Heart left ventricle (tissue), 16 donors: ENCODE measurements around the gene BORCS8. TPM values are rescaled to one million over a fixed set of nuclear protein-coding genes. Genes with fewer than 3 reads are reported as not detected.

Experiments
- ATAC-seq, 4 donors: fragments of 200-7000 bp; cut with Tn5 transposase; one replicate each; pipeline ENCODE4 v1.9.1; 2020 to 2022; ENCODE audit warnings: moderate library complexity in 4 of 4, mild to moderate bottlenecking in 3 of 4, moderate number of reproducible peaks in 1 of 4
- DNase-seq, 5 donors: peaks; one replicate each; pipeline ENCODE4 v3.0.0-alpha.2; 2020
- H3K27ac ChIP-seq, 12 donors: fragments of 200-600 bp; sonication (generic) in 4 of 12; one replicate each; pipeline versions ENCODE4 v1.5.0 to v1.8.0; 2016 to 2022; ENCODE audit warnings: mild to moderate bottlenecking in 2 of 12
- H3K27me3 ChIP-seq, 9 donors: fragments of 200-600 bp; sonication (generic) in 2 of 9; one replicate each; pipeline versions ENCODE4 v1.5.1 to v1.8.0; 2016 to 2022; ENCODE audit warnings: mild to moderate bottlenecking in 3 of 9
- H3K36me3 ChIP-seq, 9 donors: fragments of 200-600 bp; sonication (generic) in 2 of 9; one replicate each; pipeline versions ENCODE4 v1.5.0 to v1.8.0; 2018 to 2022; ENCODE audit warnings: mild to moderate bottlenecking in 2 of 9
- H3K4me1 ChIP-seq, 12 donors: fragments of 200-600 bp; sonication (generic) in 4 of 12; one replicate each; pipeline versions ENCODE4 v1.5.0 to v1.8.0; 2016 to 2022; ENCODE audit warnings: mild to moderate bottlenecking in 3 of 12
- H3K4me3 ChIP-seq, 12 donors: fragments of 200-600 bp; sonication (generic) in 4 of 12; one replicate each; pipeline versions ENCODE4 v1.5.0 to v1.8.0; 2017 to 2022; ENCODE audit warnings: mild to moderate bottlenecking in 9 of 12, moderate library complexity in 4 of 12
- H3K9me3 ChIP-seq, 12 donors: fragments of 200-600 bp; sonication (generic) in 4 of 12; one replicate each; pipeline versions ENCODE4 v1.5.0 to v1.8.0; 2016 to 2022; ENCODE audit warnings: mild to moderate bottlenecking in 1 of 12
- POLR2A ChIP-seq, 2 donors: fragments of 450-650 bp; IDR thresholded peaks; one replicate each; pipeline ENCODE4 v1.6.1; 2017; ENCODE audit warnings: antibody characterized with exemption in 2 of 2, mild to moderate bottlenecking in 2 of 2, moderate library complexity in 2 of 2
- WGBS, 4 donors: extraction: QIAGEN DNeasy Blood & Tissue Kit in 2 of 4; methylation state at CpG; one replicate each; pipeline versions ENCODE4 v1.1.5 to v1.1.7; 2013 to 2018; 5-methylcytosine and 5-hydroxymethylcytosine counted together
- intact Hi-C, 10 donors: fragments of 100-400 bp; cut with DNase I; formaldehyde crosslinking; loops; one replicate each; pipeline versions ENCODE4 v1.11.1 to v1.14.2; 2022
- long read RNA-seq, 3 donors: library from polyadenylated mRNA; unstranded; transcript quantifications; one replicate each; pipeline ENCODE4 v2.0.0, GENCODE V29; 2020 to 2021
- polyA plus RNA-seq, 2 donors: library from polyadenylated mRNA; stranded (reverse); fragments of 200-250 nt; gene quantifications; one replicate each; pipeline ENCODE4 v1.2.3, GENCODE V29; 2013
- total RNA-seq, 9 donors: library from RNA; depleted of rRNA in 2 of 9; stranded (reverse); fragments of >200 nt in 2 of 9; fragmentation: NEBNext Ultra II Directional in 3 of 9; extraction: Animal tissue kit (Norgen Biotek cat#: 25700) in 3 of 9; gene quantifications; one replicate each; pipeline versions ENCODE4 v1.1.0 to v1.2.4, GENCODE V29; 2016 to 2023
- TF ChIP-seq, protein P1 (sequence below), 12 donors: fragments of 200-600 bp; sonication (generic) in 4 of 12; IDR thresholded peaks; one replicate each; pipeline versions ENCODE4 v1.5.0 to v1.8.0; 2018 to 2022; ENCODE audit warnings: antibody characterized with exemption in 12 of 12, mild to moderate bottlenecking in 5 of 12
- donor health status: ischemic (EF 13 %, LVEDD 7.1; RV severe dilation, severe dysfunction).
- donor health status: healthy with polysubstance abuse.
- donor health status: DM: no; HTN: yes; CAD: no.
- donor health status: DM: no; HTN: no; CAD: no.
- donor health status: ischemic (EF 25% LVEDD 6.9; RV normal size, moderate dysfunction).
- donor health status: ischemic (EF 25% LVEDD 5.7; RV mildly dilated, moderate dysfunction).
- donor health status: healthy.
- donor health status: DM: yes; HTN: yes; CAD: no.
- donor health status: ischemic (EF 35%, LVEDD 5.7; RV mildly dilated, moderate dysfunction).
- donor health status: nonischemic (EF 11% LVEDD 7.7; RV severe dilation, severe dysfunction).
- donor health status: DM: yes; HTN: yes; CAD: no.
- donor health status: PGD.
- donor health status: ischemic (EF 29% LVEDD 5.4; RV normal size, mild dysfunction).
- donor health status: nonischemic (EF 23%, LVEDD 6.1; RV moderate dilation, normal function).

The BORCS8 gene
- total RNA-seq (10 to 100 TPM; 14.4 to 28.9 (median 22.7) TPM), polyA plus RNA-seq (10 to 100 TPM; 19.6 to 23.4 TPM)
- long read RNA-seq, donor 1, transcript BORCS8-209 (1 exons, 3,698 nt), result minor isoform, 7 of 38 reads
- long read RNA-seq, donor 1, transcript BORCS8-203 (4 exons, 1,489 nt), result minor isoform, 7 of 38 reads
- long read RNA-seq, donor 1, transcript BORCS8-202 (6 exons, 1,429 nt), result major isoform, 16 of 38 reads
- long read RNA-seq, donor 1, partial matches to known transcripts, result 3 of 38 reads
- long read RNA-seq, donor 1, other reads (novel, unspliced or antisense), result 5 of 38 reads
- long read RNA-seq, donor 2, transcript BORCS8-202 (6 exons, 1,429 nt), result major isoform, 25 of 44 reads
- long read RNA-seq, donor 2, transcript BORCS8-203 (4 exons, 1,489 nt), result minor isoform, 9 of 44 reads
- long read RNA-seq, donor 2, partial matches to known transcripts, result 2 of 44 reads
- long read RNA-seq, donor 2, other reads (novel, unspliced or antisense), result 4 of 44 reads
- long read RNA-seq, donor 3, transcript BORCS8-209 (1 exons, 3,698 nt), result minor isoform, 5 of 20 reads
- long read RNA-seq, donor 3, transcript BORCS8-203 (4 exons, 1,489 nt), result major isoform, 6 of 20 reads
- long read RNA-seq, donor 3, transcript BORCS8-202 (6 exons, 1,429 nt), result major isoform, 6 of 20 reads
- long read RNA-seq, donor 3, partial matches to known transcripts, result 0 of 20 reads
- long read RNA-seq, donor 3, other reads (novel, unspliced or antisense), result 1 of 20 reads

DNA sequence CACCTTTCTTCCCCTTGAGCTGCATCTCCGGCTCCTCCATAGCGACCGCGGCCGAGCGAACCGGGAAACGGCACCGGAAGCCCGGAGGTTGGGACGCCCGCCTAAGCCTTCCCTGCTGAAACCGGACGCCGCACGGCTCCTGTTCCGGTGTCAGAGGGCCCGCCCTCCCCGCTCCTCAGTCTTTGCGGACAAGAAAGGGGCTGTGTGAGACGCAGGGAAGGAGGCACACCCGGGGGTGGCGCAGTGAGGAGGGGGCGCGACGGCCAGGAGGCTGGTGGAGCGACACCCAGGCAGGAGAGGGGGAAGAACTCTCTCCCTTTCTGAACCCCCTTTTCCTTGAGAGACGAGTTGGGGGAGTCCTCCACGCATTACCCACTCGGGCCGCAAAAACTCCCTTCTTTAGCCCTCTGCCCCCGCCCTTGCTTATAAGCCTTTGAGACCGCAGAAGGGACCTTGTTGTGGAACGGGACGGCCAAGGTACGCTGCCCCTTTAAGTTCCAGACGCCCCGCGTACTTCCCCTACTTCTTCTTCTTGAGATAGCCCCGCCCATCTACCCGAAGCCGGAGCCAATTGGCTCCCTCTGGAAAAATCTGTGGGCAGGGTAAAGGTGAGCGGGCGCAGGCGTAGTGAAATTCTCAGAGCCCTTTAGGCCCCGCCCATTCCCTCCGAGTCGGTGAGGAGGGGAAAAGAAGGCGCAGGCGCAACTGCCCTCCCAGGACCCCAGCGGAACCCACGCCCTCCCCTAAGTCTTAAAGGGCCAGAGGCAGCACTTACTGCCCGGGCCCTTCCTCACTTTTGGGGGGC is at the start of gene BORCS8, which contains the start of gene RFXANK:
Gene BORCS8 (minus strand): TSS at position 75 of the 805 bp plus-strand sequence. CDS start 35 bp downstream, at position 40.
Gene RFXANK (plus strand): TSS at position 181 of the 805 bp plus-strand sequence. CDS start 1,689 bp downstream, outside the sequence.
- intact Hi-C loops, result loop anchor here in 4 of 10 donors (1.0 to 10.0 kb wide), 4 partner anchors 128 to 303 kb away; partner anchors contain the start of genes MAU2 (in 4 of the 4) and SUGP1 (in 4 of the 4)
- ATAC-seq (peak; percentile 96 to 98 (median 97)), DNase-seq (peak; percentile 98 to 100 (median 99))
- Histone ChIP-seq H3K27me3 (no peaks in the 10 kb centered on the region), H3K36me3 (peaks cover 0 to 24% (median 16%) of the 10 kb centered on the region in 9 donors), H3K9me3 (no peaks in the 10 kb centered on the region), H3K4me1 (peaks cover 4 to 57% (median 36%) of the 10 kb centered on the region in 12 donors), H3K4me3 (peak within 1 kb of the TSS; percentile 63 to 100 (median 93)), H3K27ac (peak within 1 kb of the TSS; percentile 97 to 100 (median 100))
- peak in 1 of 2 donors; percentile 71 for TF ChIP-seq POLR2A (IDR thresholded peaks at IDR 0.05)
- TF ChIP-seq, protein P1, sequence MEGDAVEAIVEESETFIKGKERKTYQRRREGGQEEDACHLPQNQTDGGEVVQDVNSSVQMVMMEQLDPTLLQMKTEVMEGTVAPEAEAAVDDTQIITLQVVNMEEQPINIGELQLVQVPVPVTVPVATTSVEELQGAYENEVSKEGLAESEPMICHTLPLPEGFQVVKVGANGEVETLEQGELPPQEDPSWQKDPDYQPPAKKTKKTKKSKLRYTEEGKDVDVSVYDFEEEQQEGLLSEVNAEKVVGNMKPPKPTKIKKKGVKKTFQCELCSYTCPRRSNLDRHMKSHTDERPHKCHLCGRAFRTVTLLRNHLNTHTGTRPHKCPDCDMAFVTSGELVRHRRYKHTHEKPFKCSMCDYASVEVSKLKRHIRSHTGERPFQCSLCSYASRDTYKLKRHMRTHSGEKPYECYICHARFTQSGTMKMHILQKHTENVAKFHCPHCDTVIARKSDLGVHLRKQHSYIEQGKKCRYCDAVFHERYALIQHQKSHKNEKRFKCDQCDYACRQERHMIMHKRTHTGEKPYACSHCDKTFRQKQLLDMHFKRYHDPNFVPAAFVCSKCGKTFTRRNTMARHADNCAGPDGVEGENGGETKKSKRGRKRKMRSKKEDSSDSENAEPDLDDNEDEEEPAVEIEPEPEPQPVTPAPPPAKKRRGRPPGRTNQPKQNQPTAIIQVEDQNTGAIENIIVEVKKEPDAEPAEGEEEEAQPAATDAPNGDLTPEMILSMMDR (IDR thresholded peaks at IDR 0.05), result no peak
- WGBS, 4 donors, result 0% methylated on average over 38 to 53 of the region's 53 CpGs

DNA sequence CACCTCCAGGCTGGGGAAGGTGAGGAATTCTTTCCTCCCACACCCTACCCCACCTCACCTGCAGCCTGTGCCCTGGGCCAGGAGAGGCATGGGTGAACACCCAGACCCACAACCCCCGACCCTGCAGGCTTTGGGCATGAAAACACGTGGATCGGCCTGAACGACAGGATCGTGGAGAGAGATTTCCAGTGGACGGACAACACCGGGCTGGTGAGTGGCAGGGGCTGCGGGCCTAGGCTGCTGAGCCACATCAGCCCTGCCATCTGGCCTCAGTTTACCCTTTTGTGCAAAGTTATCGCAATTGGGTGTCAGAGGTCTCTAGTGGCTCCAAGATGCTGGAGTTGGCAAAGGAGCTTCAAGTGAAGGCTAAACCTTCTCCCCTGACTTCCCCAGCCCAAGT is 48.5 kb upstream of the BORCS8 start:
- peaks cover 0 to 15% (median 3%) of the 10 kb centered on the region in 9 donors for H3K27me3 ChIP-seq
- 79 to 85% (median 82%) methylated on average over 9 of the region's 9 CpGs for WGBS, 4 donors

DNA sequence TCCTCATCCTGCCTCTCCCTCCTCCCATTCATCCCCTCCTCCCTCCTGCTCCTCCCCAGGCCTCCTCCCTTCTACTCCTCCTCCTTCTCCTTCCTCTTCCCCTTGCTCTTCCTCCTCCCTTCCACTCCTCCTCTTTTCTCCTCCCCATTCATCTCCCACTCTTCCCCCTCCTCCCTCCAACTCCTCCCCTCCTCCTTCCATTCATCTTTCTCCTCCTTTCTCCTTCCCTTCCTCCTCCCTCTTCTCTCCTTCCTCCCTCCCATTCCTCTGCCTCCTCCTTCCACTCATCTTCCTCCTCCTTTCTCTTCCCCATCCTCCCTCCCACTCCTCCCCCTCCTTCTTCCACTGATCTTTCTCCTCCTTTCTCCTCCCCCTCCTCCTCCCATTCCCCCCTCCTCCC is 47.7 kb upstream of the BORCS8 start:
- intact Hi-C loops, result no loop called here
- Histone ChIP-seq H3K27ac (no peak overlapping the region), H3K4me3 (no peak overlapping the region), H3K9me3 (peaks cover 0 to 19% (median 10%) of the 10 kb centered on the region in 12 donors), H3K27me3 (peaks cover 0 to 15% (median 3%) of the 10 kb centered on the region in 9 donors), H3K36me3 (no peaks in the 10 kb centered on the region), H3K4me1 (no peaks in the 10 kb centered on the region)
- no peak for ATAC-seq
- no peak for DNase-seq
- TF ChIP-seq POLR2A (IDR thresholded peaks at IDR 0.05), result no peak
- TF ChIP-seq, protein P1 (IDR thresholded peaks at IDR 0.05), result no peak

More for the DNA sequence above, 48.5 kb upstream of the BORCS8 start:
- ATAC-seq (no peak), DNase-seq (no peak)
- no peaks in the 10 kb centered on the region for H3K4me1 ChIP-seq
- H3K36me3 ChIP-seq, result no peaks in the 10 kb centered on the region
- no peak for TF ChIP-seq POLR2A (IDR thresholded peaks at IDR 0.05)
- TF ChIP-seq, protein P1 (IDR thresholded peaks at IDR 0.05), result no peak
- no peak overlapping the region for H3K27ac ChIP-seq
- H3K9me3 ChIP-seq, result peaks cover 0 to 11% (median 2%) of the 10 kb centered on the region in 12 donors
- intact Hi-C loops, result no loop called here
- H3K4me3 ChIP-seq, result no peak overlapping the region
